ENCODE results near the gene CYCS.
"Not testable (repeated sequence)": the region's sequence is repeated elsewhere in the genome, so short reads cannot be mapped to it uniquely, and the experiment has no call there.

The CYCS gene

GRCh38 chr7:25117226-25118047 lies 7.6 kb downstream of the CYCS start:
- no peak for DNase-seq

- DNase-seq = no peak
Measured at GRCh38 chr7:25116621-25117020, 8.4 kb downstream of the CYCS start.

DNA sequence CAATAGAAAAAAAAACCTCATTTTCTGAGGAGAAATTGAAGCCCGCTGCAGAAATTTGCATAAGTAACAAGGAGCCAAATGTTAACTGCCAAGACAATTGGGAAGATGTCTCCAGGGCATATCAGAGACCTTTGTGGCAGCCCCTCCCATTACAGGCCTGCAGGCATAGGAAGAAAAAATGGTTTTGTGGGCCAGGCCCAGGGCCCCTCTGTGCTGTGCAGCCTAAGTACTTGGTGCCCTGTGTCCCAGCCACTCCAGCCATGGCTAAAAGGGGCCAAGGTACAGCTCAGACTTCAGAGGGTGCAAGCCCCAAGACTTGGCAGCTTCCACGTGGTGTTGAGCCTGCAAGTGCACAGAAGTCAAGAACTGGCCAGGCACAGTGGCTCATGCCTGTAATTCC lies 14.5 kb downstream of the CYCS start:
- not testable (repeated sequence) for DNase-seq

GRCh38 chr7:25109276-25109675 lies 15.8 kb downstream of the CYCS start:
- DNase-seq = no peak

- DNase-seq = no peak
Measured at GRCh38 chr7:25105911-25106310, 19.1 kb downstream of the CYCS start.

DNA sequence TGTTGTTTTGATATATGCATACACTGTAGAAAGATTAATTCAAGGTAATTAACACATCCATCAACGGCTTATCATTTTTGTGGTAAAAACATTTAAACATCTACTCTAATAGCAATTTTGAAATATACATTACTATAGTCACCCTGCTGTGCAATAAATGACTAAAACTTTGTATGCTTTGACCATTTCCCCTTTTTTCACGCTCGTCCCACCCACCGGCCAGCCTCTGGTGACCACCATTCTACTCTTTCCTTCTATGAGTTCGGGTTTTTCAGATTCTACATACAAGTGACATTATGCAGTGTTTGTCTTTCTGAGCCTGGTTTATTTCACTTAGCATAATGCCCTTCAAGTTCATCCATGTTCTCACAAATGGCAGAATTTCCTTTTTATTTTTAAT lies 21.3 kb downstream of the CYCS start:
- DNase-seq = no peak

- no peak for DNase-seq
Measured at GRCh38 chr7:25101817-25102216, 23.2 kb downstream of the CYCS start.

GRCh38 chr7:25098096-25099046 lies 26.7 kb downstream of the CYCS start:
- peak in 2 of 4 experiments; percentile 7 to 11 for DNase-seq

- no peak for DNase-seq
Measured at GRCh38 chr7:25095516-25096345, 29.3 kb downstream of the CYCS start.

GRCh38 chr7:25093268-25093826 lies 31.7 kb downstream of the CYCS start:
- DNase-seq = peak; percentile 50 to 82 (median 59)

- DNase-seq = no peak
Measured at GRCh38 chr7:25091779-25092178, 33.3 kb downstream of the CYCS start.

DNA sequence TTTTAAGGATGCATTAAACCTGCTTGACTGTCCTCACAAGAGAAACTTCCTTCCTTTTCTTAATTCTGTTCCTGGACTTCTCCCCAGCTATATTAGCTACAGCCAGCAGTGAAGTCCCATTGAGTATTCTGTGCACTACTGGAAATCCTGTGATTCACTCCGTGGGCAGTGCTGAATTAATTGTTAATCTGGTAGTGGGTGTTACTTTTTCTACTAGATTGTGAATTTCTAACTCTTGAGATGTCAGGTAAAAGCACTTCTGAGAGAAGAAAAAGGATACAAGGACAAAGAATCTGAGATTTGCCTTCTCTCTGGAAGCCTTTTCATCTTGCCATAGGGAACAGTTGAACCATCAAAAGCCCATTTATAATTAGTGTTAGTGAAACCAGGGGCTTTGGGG lies 33.9 kb downstream of the CYCS start:
- no peak for DNase-seq

- DNase-seq = no peak
Measured at GRCh38 chr7:25090374-25090773, 34.7 kb downstream of the CYCS start.

DNA sequence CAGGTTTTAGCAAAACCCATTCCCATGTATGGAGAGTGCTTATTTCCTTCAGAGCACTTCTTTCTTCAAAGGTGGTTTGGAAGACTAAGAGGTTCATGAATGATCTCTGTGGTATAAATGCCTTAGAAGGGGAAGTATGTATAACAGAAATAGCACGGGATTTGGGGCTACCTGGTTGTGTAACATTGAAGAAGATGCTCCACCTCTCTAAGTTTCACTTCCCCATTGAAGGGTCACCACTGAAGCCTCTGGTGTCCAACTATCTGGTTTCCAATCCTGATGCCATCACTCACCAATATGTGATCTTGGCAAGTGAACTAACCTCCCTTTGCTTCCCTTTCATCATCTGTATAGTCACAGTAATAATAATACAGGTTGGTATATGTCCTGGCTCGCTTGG lies 37.2 kb downstream of the CYCS start:
- no peak for DNase-seq

DNA sequence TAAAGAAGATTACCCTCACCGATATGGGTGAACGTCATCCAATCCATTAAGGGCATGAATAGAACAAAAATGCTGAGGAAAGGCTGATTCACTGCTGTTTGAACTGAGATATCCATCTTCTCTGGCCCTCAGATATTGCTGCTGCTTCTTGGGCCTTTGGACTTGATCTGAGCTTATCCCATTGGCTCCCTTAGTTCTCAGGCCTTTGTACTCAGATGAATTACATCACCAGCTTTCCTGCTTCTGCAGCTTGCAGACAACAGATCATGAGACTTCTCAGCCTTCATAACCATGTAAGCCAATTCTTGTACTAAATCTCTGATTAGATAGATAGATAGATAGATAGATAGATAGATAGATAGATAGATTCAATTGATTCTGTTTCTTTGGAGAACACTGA lies 40.2 kb downstream of the CYCS start:
- DNase-seq = no peak

DNA sequence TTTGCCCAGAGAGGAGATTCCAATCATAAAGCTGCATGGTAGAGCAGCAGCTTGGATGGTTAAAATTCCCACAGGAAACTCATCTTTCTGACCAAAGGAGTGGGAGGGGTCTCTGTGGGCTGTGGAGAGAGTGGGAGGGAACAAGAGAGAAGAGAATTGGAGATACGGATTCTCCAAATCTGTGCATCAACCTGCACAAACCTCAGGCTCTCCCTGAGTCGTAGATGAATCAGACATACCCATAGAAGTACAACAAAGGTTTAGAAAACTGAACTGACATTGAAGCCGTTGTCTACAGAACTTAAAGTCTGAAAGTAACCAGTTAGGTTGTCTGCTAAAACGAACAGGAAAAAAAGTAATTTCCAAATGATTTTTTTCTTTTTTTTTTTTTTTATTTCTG lies 41.9 kb downstream of the CYCS start:
- no peak for DNase-seq

DNA sequence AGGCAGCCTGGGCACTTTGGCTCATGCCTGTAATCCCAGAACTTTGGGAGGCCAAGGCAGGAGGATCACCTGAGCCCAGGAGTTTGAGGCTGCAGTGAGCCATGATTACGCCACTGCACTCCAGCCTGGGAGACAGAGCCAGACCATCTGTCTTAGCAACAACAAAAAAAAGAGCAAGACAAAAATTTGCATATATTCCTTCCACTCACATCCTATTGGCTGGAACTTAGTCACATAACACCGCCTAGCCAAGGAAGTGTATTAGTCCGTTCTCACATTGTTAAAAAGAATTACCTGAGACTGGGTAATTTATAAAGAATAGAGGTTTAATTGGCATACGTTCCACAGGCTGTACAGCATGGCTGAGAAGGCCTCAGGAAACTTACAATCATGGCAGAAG lies 43.0 kb downstream of the CYCS start:
- not testable (repeated sequence) for DNase-seq

DNA sequence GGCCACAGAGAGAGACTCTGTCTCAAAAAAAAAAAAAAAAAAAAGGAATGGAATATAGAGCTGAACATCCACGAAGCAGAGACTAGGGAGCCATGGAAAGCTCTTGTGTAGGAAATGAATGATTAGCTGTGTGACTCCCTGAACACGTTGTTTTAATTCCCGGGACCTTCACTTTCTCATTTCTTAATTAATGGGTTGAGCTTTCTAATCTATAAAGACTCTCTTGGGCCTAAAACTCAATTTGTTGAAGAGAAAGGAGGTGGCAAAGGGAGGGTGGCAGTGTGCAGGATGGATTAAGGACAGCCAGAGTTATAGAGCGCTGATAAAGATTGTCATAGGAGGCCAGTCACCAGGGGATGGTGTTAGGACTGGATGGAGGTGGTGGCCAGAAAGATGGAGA lies 48.0 kb downstream of the CYCS start:
- no peak for DNase-seq

DNA sequence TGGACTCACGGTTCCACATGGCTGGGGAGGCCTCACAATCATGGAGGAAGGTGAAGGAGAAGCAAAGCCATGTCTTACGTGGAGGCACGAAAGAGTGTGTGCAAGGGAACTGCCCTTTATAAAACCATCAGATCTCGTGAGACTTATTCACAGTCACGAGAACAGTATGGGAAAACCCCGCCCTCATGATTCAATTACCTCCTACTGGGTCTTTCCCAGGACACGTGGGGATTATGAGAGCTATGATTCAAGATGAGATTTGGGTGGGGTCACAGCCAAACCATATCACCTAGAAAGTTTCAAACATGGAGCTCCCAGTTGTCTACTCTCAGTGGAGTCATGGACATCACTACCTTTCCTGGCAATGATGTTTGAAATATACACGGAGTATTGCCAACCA lies 49.6 kb downstream of the CYCS start:
- no peak for DNase-seq

DNA sequence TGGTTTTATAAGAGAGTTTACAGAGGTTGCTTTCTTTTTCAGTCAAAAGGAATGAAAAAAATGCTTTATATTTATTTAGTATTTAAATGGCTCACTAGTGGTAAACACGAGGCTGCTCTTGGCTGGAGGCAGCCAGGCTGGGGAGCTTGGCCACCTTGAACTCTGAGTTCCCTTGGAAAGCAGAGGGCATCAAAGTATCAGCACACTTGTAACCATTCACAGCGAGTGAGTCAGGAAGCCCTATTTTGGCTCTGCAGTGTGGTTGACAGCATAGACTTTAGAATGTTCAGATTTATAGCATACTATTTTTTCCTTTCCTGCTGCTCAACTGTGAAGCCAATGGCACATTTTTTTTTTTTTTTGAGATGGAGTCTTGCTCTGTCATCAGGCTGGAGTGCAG lies 51.6 kb downstream of the CYCS start:
- no peak for DNase-seq

Measured in activated CD4-positive, CD25-positive, alpha-beta regulatory T cell (primary cell).